ENCODE results near the gene MAP3K1. TPM values are rescaled to one million over a fixed set of nuclear protein-coding genes. Genes with fewer than 3 reads are reported as not detected.

The MAP3K1 gene
- total and polyA plus RNA-seq, 9 of the 15 experiments (the other 6 are each of a cell fraction or from before 2014, with no cell fraction given): 3.9 to 13.9 (median 7.5) TPM

DNA sequence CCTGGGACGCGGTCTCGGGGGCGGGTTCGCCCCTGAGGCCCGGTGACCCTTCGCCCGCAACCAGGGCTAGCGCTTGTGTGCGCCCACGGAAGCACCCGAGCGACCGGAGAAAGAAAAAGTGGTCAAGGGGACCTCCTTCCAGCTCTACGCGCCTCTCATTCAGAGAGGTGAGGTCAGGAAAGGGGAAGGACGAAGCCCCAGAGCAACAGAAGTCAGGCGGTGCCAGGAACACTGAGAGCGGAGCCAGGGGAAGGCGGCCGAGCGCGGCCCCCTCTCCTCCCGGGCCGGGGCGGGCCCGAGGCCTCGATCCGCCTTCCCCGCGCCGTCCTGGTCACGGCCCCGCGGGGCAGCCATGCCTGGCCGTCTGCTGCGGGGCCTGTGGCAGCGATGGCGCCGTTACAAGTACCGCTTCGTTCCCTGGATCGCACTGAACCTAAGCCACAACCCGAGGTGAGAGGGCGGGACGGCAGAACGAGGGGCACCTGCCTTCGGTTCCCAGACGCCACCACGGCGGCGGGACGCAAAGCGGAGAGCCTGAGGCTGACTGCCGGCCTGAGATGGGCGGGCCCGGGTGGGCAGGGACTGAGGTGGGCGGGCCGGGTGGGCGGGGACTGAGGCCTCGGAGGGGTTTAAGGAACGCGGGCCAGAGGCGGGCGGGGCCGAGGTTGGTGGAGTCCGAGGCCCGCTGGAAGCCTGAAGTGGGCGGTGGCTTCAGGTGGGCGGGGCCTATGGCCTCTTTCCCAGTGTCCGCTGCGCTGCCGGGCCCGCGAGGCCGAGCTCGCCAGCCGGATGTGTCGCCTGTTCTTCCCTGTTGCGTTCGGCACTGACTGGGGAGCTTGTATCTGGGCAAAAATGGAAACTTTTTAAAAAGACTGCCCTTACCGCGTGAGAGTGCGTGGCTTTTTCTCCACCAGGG lies 94.2 kb downstream of the MAP3K1 start, which contains the start of gene SETD9 (continued):
- TF ChIP-seq RBM34 (IDR thresholded peaks at IDR 0.05; ENCODE audit: borderline replicate concordance, insufficient read depth, low read length) (no peak), CXXC5 (CRISPR knock-in tag; IDR thresholded peaks at IDR 0.05) (peak; percentile 82), HDAC2 (IDR thresholded peaks at IDR 0.05) (0 out of 2 replicates have a peak, but pooled peaks have one; percentile 12), CBX3 (IDR thresholded peaks at IDR 0.05; ENCODE audit: borderline replicate concordance in 1 of 2, low read length in 2 of 2) (no peak), HDAC8 (tag; IDR thresholded peaks at IDR 0.05) (no peak), PTBP1 (IDR thresholded peaks at IDR 0.05; ENCODE audit: low read depth, low read length) (no peak), MAFK (IDR thresholded peaks at IDR 0.05; ENCODE audit: low read length) (no peak), HNRNPL (IDR thresholded peaks at IDR 0.05; ENCODE audit: low read depth, low read length) (0 out of 2 replicates have a peak, but pooled peaks have one; percentile 20), ZFX (CRISPR knock-in tag; IDR thresholded peaks at IDR 0.05) (peak; percentile 95), SAFB (IDR thresholded peaks at IDR 0.05; ENCODE audit: borderline replicate concordance, low read depth, low read length) (peak; percentile 59; the same call in 1 of the 2 replicates), MTF1 (CRISPR knock-in tag; IDR thresholded peaks at IDR 0.05; ENCODE audit: borderline replicate concordance) (no peak), SRF (CRISPR knock-in tag; IDR thresholded peaks at IDR 0.05) (0 out of 4 replicates have a peak, but pooled peaks of 1 of the 2 experiments have one; percentile 9)
- TF ChIP-seq, protein P1, sequence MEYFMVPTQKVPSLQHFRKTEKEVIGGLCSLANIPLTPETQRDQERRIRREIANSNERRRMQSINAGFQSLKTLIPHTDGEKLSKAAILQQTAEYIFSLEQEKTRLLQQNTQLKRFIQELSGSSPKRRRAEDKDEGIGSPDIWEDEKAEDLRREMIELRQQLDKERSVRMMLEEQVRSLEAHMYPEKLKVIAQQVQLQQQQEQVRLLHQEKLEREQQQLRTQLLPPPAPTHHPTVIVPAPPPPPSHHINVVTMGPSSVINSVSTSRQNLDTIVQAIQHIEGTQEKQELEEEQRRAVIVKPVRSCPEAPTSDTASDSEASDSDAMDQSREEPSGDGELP (CRISPR knock-in tag; IDR thresholded peaks at IDR 0.05; ENCODE audit: borderline replicate concordance): peak; percentile 41
- TF ChIP-seq, protein P2, sequence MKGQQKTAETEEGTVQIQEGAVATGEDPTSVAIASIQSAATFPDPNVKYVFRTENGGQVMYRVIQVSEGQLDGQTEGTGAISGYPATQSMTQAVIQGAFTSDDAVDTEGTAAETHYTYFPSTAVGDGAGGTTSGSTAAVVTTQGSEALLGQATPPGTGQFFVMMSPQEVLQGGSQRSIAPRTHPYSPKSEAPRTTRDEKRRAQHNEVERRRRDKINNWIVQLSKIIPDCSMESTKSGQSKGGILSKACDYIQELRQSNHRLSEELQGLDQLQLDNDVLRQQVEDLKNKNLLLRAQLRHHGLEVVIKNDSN (CRISPR knock-in tag; IDR thresholded peaks at IDR 0.05): no peak
- TF ChIP-seq, protein P3, sequence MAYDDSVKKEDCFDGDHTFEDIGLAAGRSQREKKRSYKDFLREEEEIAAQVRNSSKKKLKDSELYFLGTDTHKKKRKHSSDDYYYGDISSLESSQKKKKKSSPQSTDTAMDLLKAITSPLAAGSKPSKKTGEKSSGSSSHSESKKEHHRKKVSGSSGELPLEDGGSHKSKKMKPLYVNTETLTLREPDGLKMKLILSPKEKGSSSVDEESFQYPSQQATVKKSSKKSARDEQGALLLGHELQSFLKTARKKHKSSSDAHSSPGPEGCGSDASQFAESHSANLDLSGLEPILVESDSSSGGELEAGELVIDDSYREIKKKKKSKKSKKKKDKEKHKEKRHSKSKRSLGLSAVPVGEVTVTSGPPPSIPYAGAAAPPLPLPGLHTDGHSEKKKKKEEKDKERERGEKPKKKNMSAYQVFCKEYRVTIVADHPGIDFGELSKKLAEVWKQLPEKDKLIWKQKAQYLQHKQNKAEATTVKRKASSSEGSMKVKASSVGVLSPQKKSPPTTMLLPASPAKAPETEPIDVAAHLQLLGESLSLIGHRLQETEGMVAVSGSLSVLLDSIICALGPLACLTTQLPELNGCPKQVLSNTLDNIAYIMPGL (CRISPR knock-in tag; IDR thresholded peaks at IDR 0.05): peak; percentile 47; the same call in 1 of the 2 replicates
- TF ChIP-seq, protein P4, sequence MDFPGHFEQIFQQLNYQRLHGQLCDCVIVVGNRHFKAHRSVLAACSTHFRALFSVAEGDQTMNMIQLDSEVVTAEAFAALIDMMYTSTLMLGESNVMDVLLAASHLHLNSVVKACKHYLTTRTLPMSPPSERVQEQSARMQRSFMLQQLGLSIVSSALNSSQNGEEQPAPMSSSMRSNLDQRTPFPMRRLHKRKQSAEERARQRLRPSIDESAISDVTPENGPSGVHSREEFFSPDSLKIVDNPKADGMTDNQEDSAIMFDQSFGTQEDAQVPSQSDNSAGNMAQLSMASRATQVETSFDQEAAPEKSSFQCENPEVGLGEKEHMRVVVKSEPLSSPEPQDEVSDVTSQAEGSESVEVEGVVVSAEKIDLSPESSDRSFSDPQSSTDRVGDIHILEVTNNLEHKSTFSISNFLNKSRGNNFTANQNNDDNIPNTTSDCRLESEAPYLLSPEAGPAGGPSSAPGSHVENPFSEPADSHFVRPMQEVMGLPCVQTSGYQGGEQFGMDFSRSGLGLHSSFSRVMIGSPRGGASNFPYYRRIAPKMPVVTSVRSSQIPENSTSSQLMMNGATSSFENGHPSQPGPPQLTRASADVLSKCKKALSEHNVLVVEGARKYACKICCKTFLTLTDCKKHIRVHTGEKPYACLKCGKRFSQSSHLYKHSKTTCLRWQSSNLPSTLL (IDR thresholded peaks at IDR 0.05): no peak
